Calu3 (cell line): ENCODE measurements around the gene CAP1. TPM values are rescaled to one million over a fixed set of nuclear protein-coding genes. Genes with fewer than 3 reads are reported as not detected.

ENCODE experiments used
- BruUV-seq: library from RNA; stranded (reverse); fragments of 400-500 nt; replicated peaks from 2 replicates; lab custom pipeline; 2021; lab: Mats Ljungman, UMichigan
- CTCF ChIA-PET: fragments of 300-600 bp; sonication (Branson Sonifier 250); formaldehyde crosslinking; loops from one replicate; lab custom pipeline; 2022; ENCODE audit warnings: antibody characterized with exemption; lab: Charles Lee
- DNase-seq: peaks from one replicate; pipeline ENCODE4 v3.0.0; 2022
- H3K27ac Mint-ChIP-seq: one replicate; pipeline ENCODE4 v1.8.0; 2022; ENCODE audit warnings: mixed read lengths; ENCODE audit not compliant: unreplicated experiment
- H3K27me3 Mint-ChIP-seq: one replicate; pipeline ENCODE4 v1.8.0; 2022; ENCODE audit warnings: mixed read lengths; ENCODE audit not compliant: unreplicated experiment
- H3K36me3 Mint-ChIP-seq: one replicate; pipeline ENCODE4 v1.8.0; 2022; ENCODE audit warnings: mild to moderate bottlenecking, moderate library complexity, mixed read lengths; ENCODE audit not compliant: insufficient read depth, unreplicated experiment
- H3K4me1 Mint-ChIP-seq: one replicate; pipeline ENCODE4 v1.8.0; 2022; ENCODE audit warnings: mild to moderate bottlenecking, low read depth, mixed read lengths; ENCODE audit not compliant: unreplicated experiment
- H3K4me3 Mint-ChIP-seq: one replicate; pipeline ENCODE4 v1.8.0; 2022; ENCODE audit warnings: mild to moderate bottlenecking, low read depth, moderate library complexity, mixed read lengths; ENCODE audit not compliant: unreplicated experiment
- H3K9me3 Mint-ChIP-seq: one replicate; pipeline ENCODE4 v1.8.0; 2022; ENCODE audit warnings: low read depth, mixed read lengths; ENCODE audit not compliant: unreplicated experiment
- CTCF ChIP-seq: fragments of 200-600 bp; IDR thresholded peaks from one replicate; pipeline ENCODE4 v1.8.0; 2022; ENCODE audit warnings: antibody characterized with exemption; ENCODE audit not compliant: unreplicated experiment
- intact Hi-C: fragments of 100-400 bp; cut with micrococcal nuclease; formaldehyde crosslinking; loops from one replicate; pipeline ENCODE4 v1.10.0; 2022; ENCODE audit not compliant: unreplicated experiment
- total RNA-seq: library from RNA; stranded (reverse); gene quantifications from 2 replicates; pipeline ENCODE4 v1.2.3, GENCODE V29; 2022

Gene CAP1
- total RNA-seq, 1 experiment from 2014 or later: 307 TPM

- no peaks in the 10 kb centered on the region for H3K27me3 Mint-ChIP-seq
- intact Hi-C loops: no loop called here
- no peak for TF ChIP-seq CTCF
- no TSS peak for BruUV-seq
- CTCF ChIA-PET: no interaction called here
- no peaks in the 10 kb centered on the region for H3K36me3 Mint-ChIP-seq
- H3K9me3 Mint-ChIP-seq: peaks cover 10% of the 10 kb centered on the region
- H3K4me3 Mint-ChIP-seq: no peak overlapping the region
- DNase-seq: no peak
- no peak overlapping the region for H3K27ac Mint-ChIP-seq
- H3K4me1 Mint-ChIP-seq: no peaks in the 10 kb centered on the region
Observed at GRCh38 chr1:40114400-40114799, 73.9 kb downstream of the CAP1 start.

GRCh38 chr1:40120128-40120527 is 79.6 kb downstream of the CAP1 start:
- Mint-ChIP-seq H3K9me3 (peaks cover 3% of the 10 kb centered on the region), H3K36me3 (no peaks in the 10 kb centered on the region), H3K27ac (no peak overlapping the region), H3K4me3 (no peak overlapping the region), H3K4me1 (peaks cover 11% of the 10 kb centered on the region), H3K27me3 (no peaks in the 10 kb centered on the region)
- CTCF ChIA-PET: interaction anchor here (1.5 kb wide), 1 partner anchor 12 kb away, joined by 5 read pairs; no protein-coding TSS in a partner anchor
- no peak for TF ChIP-seq CTCF
- BruUV-seq: no TSS peak
- no peak for DNase-seq
- intact Hi-C loops: no loop called here

Other genes with a start within 250 kb of the CAP1 start
- 17.6 and 21.8 TPM in 2 replicates for gene TRIT1, start 157.2 kb upstream of the CAP1 start, total RNA-seq
- 0.59 and 0.78 TPM in 2 replicates for gene MYCL, start 138.8 kb upstream of the CAP1 start, total RNA-seq
- gene MFSD2A, start 85.6 kb upstream of the CAP1 start, total RNA-seq: 3.9 and 4.9 TPM in 2 replicates
- gene PPT1, start 56.5 kb downstream of the CAP1 start, total RNA-seq: 57.8 and 70.2 TPM in 2 replicates
- 11.7 and 12.9 TPM in 2 replicates for gene RLF, start 120.7 kb downstream of the CAP1 start, total RNA-seq
- not detected in 2 replicates for gene TMCO2, start 207.2 kb downstream of the CAP1 start, total RNA-seq
- gene ZMPSTE24, start 217.5 kb downstream of the CAP1 start, total RNA-seq: 60.1 and 62.0 TPM in 2 replicates